ENCODE measurements around the gene UXT.
"Not testable (repeated sequence)": the region's sequence is repeated elsewhere in the genome, so short reads cannot be mapped to it uniquely, and the experiment has no call there.

UXT gene

DNA sequence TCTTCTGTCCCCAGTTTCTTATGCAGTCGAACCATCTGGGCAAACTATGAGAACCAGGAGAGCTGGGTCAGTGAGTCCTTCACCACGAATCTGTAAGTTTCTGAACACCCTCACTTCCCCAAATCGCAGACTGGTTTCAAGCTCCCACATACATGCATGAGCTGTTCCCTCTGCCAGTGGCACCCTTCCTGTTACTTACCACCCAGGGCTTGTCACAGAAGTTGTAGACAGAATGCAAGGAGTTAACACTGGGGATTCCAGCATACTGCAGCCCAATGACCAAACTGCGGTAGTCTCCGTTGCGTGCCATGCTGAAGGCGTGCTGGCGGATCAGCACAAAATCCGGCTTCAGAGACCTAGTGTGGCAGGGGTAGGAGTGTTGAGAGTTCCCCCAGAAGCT is 54.0 kb downstream of the UXT start:
- ATAC-seq (ENCODE audit: insufficient read depth, low read depth) (no peak), DNase-seq (no peak)
- Histone ChIP-seq H3K36me3 (ENCODE audit: insufficient read depth, low read length) (no peaks in the 10 kb centered on the region), H3K27me3 (ENCODE audit: insufficient read depth, low read length, poor library complexity) (no peaks in the 10 kb centered on the region), H3K9me3 (ENCODE audit: insufficient read depth, low read length, severe bottlenecking) (no peaks in the 10 kb centered on the region), H3K4me3 (ENCODE audit: low read depth in 1 of 2, low read length in 2 of 2) (no peak overlapping the region), H2AFZ (ENCODE audit: low read depth, low read length) (no peak overlapping the region), H3K9ac (ENCODE audit: low read depth, low read length) (no peak overlapping the region), H3K4me2 (ENCODE audit: insufficient read depth, low read length) (no peak overlapping the region), H3K79me2 (ENCODE audit: insufficient read depth, low read length) (no peaks in the 10 kb centered on the region), H3K4me1 (ENCODE audit: insufficient read depth, low read length) (no peaks in the 10 kb centered on the region), H3K27ac (ENCODE audit: low read length) (no peak overlapping the region), H4K20me1 (ENCODE audit: insufficient read depth, low read length) (no peaks in the 10 kb centered on the region)
- no peak for TF ChIP-seq EZH2 (IDR thresholded peaks at IDR 0.05; ENCODE audit: borderline replicate concordance, low read depth, low read length, severe bottlenecking)
- TF ChIP-seq, protein P1, sequence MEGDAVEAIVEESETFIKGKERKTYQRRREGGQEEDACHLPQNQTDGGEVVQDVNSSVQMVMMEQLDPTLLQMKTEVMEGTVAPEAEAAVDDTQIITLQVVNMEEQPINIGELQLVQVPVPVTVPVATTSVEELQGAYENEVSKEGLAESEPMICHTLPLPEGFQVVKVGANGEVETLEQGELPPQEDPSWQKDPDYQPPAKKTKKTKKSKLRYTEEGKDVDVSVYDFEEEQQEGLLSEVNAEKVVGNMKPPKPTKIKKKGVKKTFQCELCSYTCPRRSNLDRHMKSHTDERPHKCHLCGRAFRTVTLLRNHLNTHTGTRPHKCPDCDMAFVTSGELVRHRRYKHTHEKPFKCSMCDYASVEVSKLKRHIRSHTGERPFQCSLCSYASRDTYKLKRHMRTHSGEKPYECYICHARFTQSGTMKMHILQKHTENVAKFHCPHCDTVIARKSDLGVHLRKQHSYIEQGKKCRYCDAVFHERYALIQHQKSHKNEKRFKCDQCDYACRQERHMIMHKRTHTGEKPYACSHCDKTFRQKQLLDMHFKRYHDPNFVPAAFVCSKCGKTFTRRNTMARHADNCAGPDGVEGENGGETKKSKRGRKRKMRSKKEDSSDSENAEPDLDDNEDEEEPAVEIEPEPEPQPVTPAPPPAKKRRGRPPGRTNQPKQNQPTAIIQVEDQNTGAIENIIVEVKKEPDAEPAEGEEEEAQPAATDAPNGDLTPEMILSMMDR (IDR thresholded peaks at IDR 0.05; ENCODE audit: borderline replicate concordance, extremely low read depth, low read length, poor library complexity, severe bottlenecking): no peak

DNA sequence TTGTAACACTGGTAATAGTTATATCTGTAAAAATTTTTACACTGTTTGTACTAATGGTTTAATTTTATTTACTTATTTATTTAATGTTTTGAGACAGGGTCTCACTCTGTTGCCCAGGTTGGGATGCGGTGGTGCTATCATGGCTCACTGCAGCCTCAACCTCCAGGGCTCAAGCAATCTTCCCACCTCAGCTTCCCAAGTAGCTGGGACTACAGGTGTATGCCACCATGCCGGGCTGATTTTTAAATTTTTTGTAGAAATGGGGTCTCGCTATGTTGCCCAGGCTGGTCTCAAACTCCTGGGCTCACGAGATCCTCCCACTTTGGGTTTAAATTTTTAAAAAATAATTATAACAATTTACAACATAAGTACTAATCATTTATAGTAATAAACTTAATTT is 55.9 kb downstream of the UXT start:
- not testable (repeated sequence) for H3K4me3 ChIP-seq (ENCODE audit: low read depth in 1 of 2, low read length in 2 of 2); H3K36me3 ChIP-seq (ENCODE audit: insufficient read depth, low read length); H3K4me1 ChIP-seq (ENCODE audit: insufficient read depth, low read length); DNase-seq; H2AFZ ChIP-seq (ENCODE audit: low read depth, low read length); ATAC-seq (ENCODE audit: insufficient read depth, low read depth); H4K20me1 ChIP-seq (ENCODE audit: insufficient read depth, low read length); H3K4me2 ChIP-seq (ENCODE audit: insufficient read depth, low read length); H3K9me3 ChIP-seq (ENCODE audit: insufficient read depth, low read length, severe bottlenecking); H3K27ac ChIP-seq (ENCODE audit: low read length); H3K27me3 ChIP-seq (ENCODE audit: insufficient read depth, low read length, poor library complexity); H3K9ac ChIP-seq (ENCODE audit: low read depth, low read length); H3K79me2 ChIP-seq (ENCODE audit: insufficient read depth, low read length)
